HepG2 (cell line): ENCODE measurements around the gene PIP4K2C. TPM values are rescaled to one million over a fixed set of nuclear protein-coding genes. Genes with fewer than 3 reads are reported as not detected.

Experiments
- ADNP ChIP-seq: sonication (generic); formaldehyde crosslinking; IDR thresholded peaks from 2 replicates; pipeline ENCODE4 v1.4.0; 2020; ENCODE audit warnings: missing genetic modification reagents
- ARNTL ChIP-seq: sonication (generic); formaldehyde crosslinking; IDR thresholded peaks from 2 replicates; pipeline ENCODE4 v1.4.0; 2020; ENCODE audit warnings: mild to moderate bottlenecking, missing genetic modification reagents
- ELF4 ChIP-seq: sonication (generic); formaldehyde crosslinking; IDR thresholded peaks from 2 replicates; pipeline ENCODE4 v1.5.0; 2020; ENCODE audit warnings: missing genetic modification reagents, mild to moderate bottlenecking, moderate library complexity, borderline replicate concordance
- FLYWCH1 ChIP-seq: sonication (generic); formaldehyde crosslinking; IDR thresholded peaks from 2 replicates; pipeline ENCODE4 v1.8.1; 2023; ENCODE audit warnings: mild to moderate bottlenecking, missing genetic modification reagents
- FOXK2 ChIP-seq: fragments of 450-650 bp; IDR thresholded peaks from 2 replicates; pipeline ENCODE4 v1.6.1; 2016
- HOXA3 ChIP-seq: sonication (generic); formaldehyde crosslinking; IDR thresholded peaks from 2 replicates; pipeline ENCODE4 v1.5.0; 2020; ENCODE audit warnings: missing genetic modification reagents
- KDM5A ChIP-seq: fragments of 200-600 bp; sonication (generic); IDR thresholded peaks from 2 replicates; pipeline ENCODE4 v1.7.0; 2018; ENCODE audit warnings: antibody characterized with exemption, mild to moderate bottlenecking, low read length, borderline replicate concordance
- MIXL1 ChIP-seq: IDR thresholded peaks from 2 replicates; pipeline ENCODE4 v1.6.1; 2016
- MTA1 ChIP-seq: sonication (generic); formaldehyde crosslinking; IDR thresholded peaks from 2 replicates; pipeline ENCODE4 v1.4.0; 2020; ENCODE audit warnings: missing genetic modification reagents, mild to moderate bottlenecking, borderline replicate concordance
- NFE2 ChIP-seq: sonication (generic); formaldehyde crosslinking; IDR thresholded peaks from 2 replicates; pipeline ENCODE4 v1.4.0; 2020; ENCODE audit warnings: missing genetic modification reagents
- NR2F1 ChIP-seq, 2 experiments: fragments of 450-650 bp in 1 of 2; formaldehyde crosslinking in 1 of 2; IDR thresholded peaks; 2 replicates each; pipeline versions ENCODE4 v1.5.0 to v1.6.1; 2016 to 2020; ENCODE audit warnings: mild to moderate bottlenecking in 1 of 2, missing compliant biosample characterization in 1 of 2, missing genetic modification reagents in 1 of 2, moderate library complexity in 1 of 2
- RBM39 ChIP-seq: fragments of 200-400 bp; formaldehyde crosslinking; IDR thresholded peaks from one replicate; pipeline ENCODE4 v1.6.1; 2018; ENCODE audit warnings: antibody characterized with exemption, mild to moderate bottlenecking, low read depth, low read length; ENCODE audit not compliant: poor library complexity, severe bottlenecking
- SRY ChIP-seq: sonication (generic); formaldehyde crosslinking; IDR thresholded peaks from 2 replicates; pipeline ENCODE4 v1.8.0; 2022; ENCODE audit warnings: mild to moderate bottlenecking, missing genetic modification reagents
- TCF12 ChIP-seq, 2 experiments: fragments of 450-650 bp in 1 of 2; sonication (generic) in 1 of 2; formaldehyde crosslinking in 1 of 2; IDR thresholded peaks; 2 replicates each; pipeline versions ENCODE4 v1.6.1 to v1.8.0; 2017 to 2022; ENCODE audit warnings: antibody characterized with exemption in 1 of 2, mild to moderate bottlenecking in 1 of 2, missing genetic modification reagents in 1 of 2, moderate library complexity in 1 of 2
- TRIM24 ChIP-seq: sonication (generic); formaldehyde crosslinking; IDR thresholded peaks from 2 replicates; pipeline ENCODE4 v1.8.0; 2022; ENCODE audit warnings: mild to moderate bottlenecking, missing genetic modification reagents
- ZKSCAN1 ChIP-seq: fragments of 150-350 bp; IDR thresholded peaks from 2 replicates; pipeline ENCODE4 v1.6.1; 2014; ENCODE audit warnings: low read length
- ZNF20 ChIP-seq: sonication (generic); formaldehyde crosslinking; IDR thresholded peaks from 2 replicates; pipeline ENCODE4 v1.4.0; 2020; ENCODE audit warnings: mild to moderate bottlenecking, moderate library complexity, missing genetic modification reagents
- ZNF547 ChIP-seq: sonication (generic); formaldehyde crosslinking; IDR thresholded peaks from 2 replicates; pipeline ENCODE4 v1.5.1; 2020; ENCODE audit warnings: mild to moderate bottlenecking, missing genetic modification reagents
- ZNF563 ChIP-seq: sonication (generic); formaldehyde crosslinking; IDR thresholded peaks from 2 replicates; pipeline ENCODE4 v1.8.0; 2022; ENCODE audit warnings: mild to moderate bottlenecking, moderate library complexity, missing genetic modification reagents
- ZNF572 ChIP-seq: sonication (generic); formaldehyde crosslinking; IDR thresholded peaks from 2 replicates; pipeline ENCODE4 v1.5.1; 2020; ENCODE audit warnings: mild to moderate bottlenecking, missing genetic modification reagents
- polyA plus RNA-seq, 8 experiments: library from polyadenylated mRNA; depleted of rRNA in 3 of 8; stranded (reverse) in 7 of 8; unstranded in 1 of 8; fragments of >200 nt; fragmentation: Illumina TruSeq in 4 of 8; extraction: Trizol in 4 of 8; gene quantifications; 2 replicates each; pipeline versions ENCODE4 v1.2.1 to v1.2.3, GENCODE V29; 2011 to 2016; ENCODE audit warnings: low read depth in 4 of 8, missing spikeins in 1 of 8, mixed read lengths in 1 of 8; ENCODE audit not compliant: insufficient read depth in 1 of 8
- total RNA-seq, 5 experiments: library from RNA; depleted of rRNA; stranded (reverse); fragments of >200 nt; fragmentation: Illumina TruSeq; extraction: Trizol; gene quantifications; 2 replicates each; pipeline ENCODE4 v1.2.3, GENCODE V29; 2016; ENCODE audit warnings: low read depth in 1 of 5
- TF ChIP-seq, protein P1 (sequence below): sonication (generic); formaldehyde crosslinking; IDR thresholded peaks from 2 replicates; pipeline ENCODE4 v1.5.1; 2020; ENCODE audit warnings: mild to moderate bottlenecking, moderate library complexity, missing genetic modification reagents
- TF ChIP-seq, protein P2 (sequence below): sonication (generic); formaldehyde crosslinking; IDR thresholded peaks from 2 replicates; pipeline ENCODE4 v1.5.0; 2020; ENCODE audit warnings: missing genetic modification reagents, mild to moderate bottlenecking, borderline replicate concordance
- TF ChIP-seq, protein P3 (sequence below): sonication (generic); formaldehyde crosslinking; IDR thresholded peaks from 2 replicates; pipeline ENCODE4 v1.4.0; 2020; ENCODE audit warnings: mild to moderate bottlenecking, missing genetic modification reagents, borderline replicate concordance
- TF ChIP-seq, protein P4 (sequence below): sonication (generic); formaldehyde crosslinking; IDR thresholded peaks from 2 replicates; pipeline ENCODE4 v1.4.0; 2020; ENCODE audit warnings: low read depth, mild to moderate bottlenecking, missing genetic modification reagents

The PIP4K2C gene
- total and polyA plus RNA-seq, 2 of the 13 experiments (the other 11 are each of a cell fraction or from before 2014, with no cell fraction given) = 23.3 to 26.4 TPM

DNA sequence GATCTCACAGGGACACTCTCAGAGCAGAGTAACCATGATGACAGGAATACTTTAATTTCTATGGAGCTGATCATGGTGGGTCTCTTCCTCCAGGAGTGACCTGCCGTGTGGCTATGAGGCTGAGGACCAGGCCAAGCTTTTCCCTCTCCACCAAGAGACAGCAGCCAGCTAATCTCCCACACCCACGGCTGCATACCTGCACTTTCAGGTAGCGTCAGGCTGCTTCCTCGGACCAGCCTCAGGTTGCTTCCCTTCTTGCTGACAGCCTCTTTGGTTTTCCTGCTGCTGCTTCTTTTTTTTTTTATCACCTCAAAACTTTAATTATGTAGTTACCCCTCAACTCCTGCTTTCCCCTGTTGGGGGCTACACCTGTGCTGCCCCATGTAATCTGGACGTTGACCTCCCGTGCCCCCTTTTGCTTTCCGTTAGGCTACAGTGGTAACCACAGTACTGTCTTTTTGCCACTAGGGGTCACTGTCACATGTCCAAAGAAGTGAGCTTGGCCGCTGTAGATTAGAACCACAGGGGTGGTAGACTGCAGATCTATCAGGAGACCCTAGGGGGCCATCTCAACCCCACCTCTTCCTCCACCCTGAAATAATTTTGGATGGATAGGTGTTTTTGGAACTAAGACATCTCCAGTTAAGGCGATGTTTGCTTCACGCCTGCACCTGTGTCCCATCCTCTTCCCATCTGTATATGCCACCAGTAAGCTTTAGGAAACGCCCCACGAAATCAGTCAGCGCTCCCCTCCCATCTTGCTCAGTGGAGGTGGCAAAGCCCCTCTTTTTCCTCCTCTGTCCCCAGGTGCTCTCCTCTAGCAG lies 7.8 kb upstream of the PIP4K2C start (continued):
- TF ChIP-seq, protein P1, sequence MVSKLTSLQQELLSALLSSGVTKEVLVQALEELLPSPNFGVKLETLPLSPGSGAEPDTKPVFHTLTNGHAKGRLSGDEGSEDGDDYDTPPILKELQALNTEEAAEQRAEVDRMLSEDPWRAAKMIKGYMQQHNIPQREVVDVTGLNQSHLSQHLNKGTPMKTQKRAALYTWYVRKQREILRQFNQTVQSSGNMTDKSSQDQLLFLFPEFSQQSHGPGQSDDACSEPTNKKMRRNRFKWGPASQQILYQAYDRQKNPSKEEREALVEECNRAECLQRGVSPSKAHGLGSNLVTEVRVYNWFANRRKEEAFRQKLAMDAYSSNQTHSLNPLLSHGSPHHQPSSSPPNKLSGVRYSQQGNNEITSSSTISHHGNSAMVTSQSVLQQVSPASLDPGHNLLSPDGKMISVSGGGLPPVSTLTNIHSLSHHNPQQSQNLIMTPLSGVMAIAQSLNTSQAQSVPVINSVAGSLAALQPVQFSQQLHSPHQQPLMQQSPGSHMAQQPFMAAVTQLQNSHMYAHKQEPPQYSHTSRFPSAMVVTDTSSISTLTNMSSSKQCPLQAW (CRISPR knock-in tag) = peak; percentile 58; the same call in 1 of the 2 replicates
- TF ChIP-seq NR2F1 (CRISPR knock-in tag; IDR thresholded peaks at IDR 0.05) (peak in 1 of 2 experiments; percentile 61; a peak in 1 of 4 replicates), ZNF563 (CRISPR knock-in tag) (no peak), KDM5A (no peak), SRY (CRISPR knock-in tag) (no peak), RBM39 (no peak), FLYWCH1 (CRISPR knock-in tag) (no peak), ZNF547 (no peak), ZKSCAN1 (no peak), MTA1 (CRISPR knock-in tag) (no peak), ZNF572 (CRISPR knock-in tag) (no peak), NFE2 (CRISPR knock-in tag) (no peak), ARNTL (CRISPR knock-in tag) (no peak), TRIM24 (CRISPR knock-in tag) (no peak), ADNP (CRISPR knock-in tag) (no peak), TCF12 (IDR thresholded peaks at IDR 0.05) (no peak), TCF12 (CRISPR knock-in tag; IDR thresholded peaks at IDR 0.05) (no peak), HOXA3 (CRISPR knock-in tag) (peak; percentile 62), ELF4 (CRISPR knock-in tag) (no peak), FOXK2 (no peak), ZNF20 (CRISPR knock-in tag) (no peak), MIXL1 (CRISPR knock-in tag) (0 out of 2 replicates have a peak, but pooled peaks have one; percentile 50)
- TF ChIP-seq, protein P2, sequence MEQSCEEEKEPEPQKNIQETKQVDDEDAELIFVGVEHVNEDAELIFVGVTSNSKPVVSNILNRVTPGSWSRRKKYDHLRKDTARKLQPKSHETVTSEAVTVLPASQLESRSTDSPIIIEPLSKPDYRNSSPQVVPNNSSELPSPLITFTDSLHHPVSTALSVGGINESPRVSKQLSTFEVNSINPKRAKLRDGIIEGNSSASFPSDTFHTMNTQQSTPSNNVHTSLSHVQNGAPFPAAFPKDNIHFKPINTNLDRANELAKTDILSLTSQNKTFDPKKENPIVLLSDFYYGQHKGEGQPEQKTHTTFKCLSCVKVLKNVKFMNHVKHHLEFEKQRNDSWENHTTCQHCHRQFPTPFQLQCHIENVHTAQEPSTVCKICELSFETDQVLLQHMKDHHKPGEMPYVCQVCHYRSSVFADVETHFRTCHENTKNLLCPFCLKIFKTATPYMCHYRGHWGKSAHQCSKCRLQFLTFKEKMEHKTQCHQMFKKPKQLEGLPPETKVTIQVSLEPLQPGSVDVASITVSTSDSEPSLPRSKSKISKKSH = no peak
- TF ChIP-seq, protein P3, sequence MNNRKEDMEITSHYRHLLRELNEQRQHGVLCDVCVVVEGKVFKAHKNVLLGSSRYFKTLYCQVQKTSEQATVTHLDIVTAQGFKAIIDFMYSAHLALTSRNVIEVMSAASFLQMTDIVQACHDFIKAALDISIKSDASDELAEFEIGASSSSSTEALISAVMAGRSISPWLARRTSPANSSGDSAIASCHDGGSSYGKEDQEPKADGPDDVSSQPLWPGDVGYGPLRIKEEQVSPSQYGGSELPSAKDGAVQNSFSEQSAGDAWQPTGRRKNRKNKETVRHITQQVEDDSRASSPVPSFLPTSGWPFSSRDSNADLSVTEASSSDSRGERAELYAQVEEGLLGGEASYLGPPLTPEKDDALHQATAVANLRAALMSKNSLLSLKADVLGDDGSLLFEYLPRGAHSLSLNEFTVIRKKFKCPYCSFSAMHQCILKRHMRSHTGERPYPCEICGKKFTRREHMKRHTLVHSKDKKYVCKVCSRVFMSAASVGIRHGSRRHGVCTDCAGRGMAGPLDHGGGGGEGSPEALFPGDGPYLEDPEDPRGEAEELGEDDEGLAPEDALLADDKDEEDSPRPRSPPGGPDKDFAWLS = no peak
- TF ChIP-seq, protein P4, sequence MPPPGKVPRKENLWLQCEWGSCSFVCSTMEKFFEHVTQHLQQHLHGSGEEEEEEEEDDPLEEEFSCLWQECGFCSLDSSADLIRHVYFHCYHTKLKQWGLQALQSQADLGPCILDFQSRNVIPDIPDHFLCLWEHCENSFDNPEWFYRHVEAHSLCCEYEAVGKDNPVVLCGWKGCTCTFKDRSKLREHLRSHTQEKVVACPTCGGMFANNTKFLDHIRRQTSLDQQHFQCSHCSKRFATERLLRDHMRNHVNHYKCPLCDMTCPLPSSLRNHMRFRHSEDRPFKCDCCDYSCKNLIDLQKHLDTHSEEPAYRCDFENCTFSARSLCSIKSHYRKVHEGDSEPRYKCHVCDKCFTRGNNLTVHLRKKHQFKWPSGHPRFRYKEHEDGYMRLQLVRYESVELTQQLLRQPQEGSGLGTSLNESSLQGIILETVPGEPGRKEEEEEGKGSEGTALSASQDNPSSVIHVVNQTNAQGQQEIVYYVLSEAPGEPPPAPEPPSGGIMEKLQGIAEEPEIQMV (CRISPR knock-in tag) = no peak
